Endothelial cell of umbilical vein (primary cell): ENCODE measurements around the gene PKD1L1. TPM values are rescaled to one million over a fixed set of nuclear protein-coding genes. Genes with fewer than 3 reads are reported as not detected.

Source experiments
- BruUV-seq: library from RNA; stranded (reverse); fragments of 400-500 nt; replicated peaks from 2 replicates; lab custom pipeline; 2021; lab: Mats Ljungman, UMichigan
- CTCF ChIA-PET: fragments of 300-600, 350-600 bp; sonication (Branson Sonifier 250); formaldehyde crosslinking; loops from one replicate; lab custom pipeline; 2021; ENCODE audit warnings: antibody characterized with exemption, inconsistent platforms; lab: Charles Lee
- POLR2A ChIA-PET: fragments of 300-600, 350-600 bp; sonication (Branson Sonifier 250); formaldehyde crosslinking; loops from one replicate; lab custom pipeline; 2021; ENCODE audit warnings: antibody characterized with exemption, inconsistent platforms; lab: Charles Lee
- DNase-seq: peaks from one replicate; pipeline ENCODE4 v3.0.0-alpha.2; 2011; ENCODE audit warnings: low read depth, low spot score
- FAIRE-seq: peaks from 2 replicates; lab custom pipeline; 2011; peaks lifted over from hg19 to GRCh38; lab: Jason Lieb, UNC
- H2AFZ ChIP-seq: 2 replicates; pipeline ENCODE4 v1.6.0; 2012; ENCODE audit warnings: low read depth, low read length, control low read depth, inconsistent platforms
- H3K27ac ChIP-seq: 2 replicates; pipeline ENCODE4 v1.5.1; 2011; ENCODE audit warnings: low read depth, mild to moderate bottlenecking, control low read depth, low read length, moderate library complexity; ENCODE audit not compliant: insufficient read depth
- H3K27me3 ChIP-seq, 2 experiments: 2 replicates each; pipeline versions ENCODE4 v1.6.0 to v1.6.1; 2011; ENCODE audit warnings: low read length in 2 of 2, mixed read lengths in 1 of 2; ENCODE audit not compliant: control insufficient read depth in 2 of 2, insufficient read depth in 2 of 2
- H3K36me3 ChIP-seq, 2 experiments: 2 replicates in 1 of 2; 3 replicates in 1 of 2; pipeline ENCODE4 v1.5.1; 2011; ENCODE audit warnings: low read length in 2 of 2, mild to moderate bottlenecking in 1 of 2, moderate library complexity in 1 of 2; ENCODE audit not compliant: control insufficient read depth in 2 of 2, insufficient read depth in 2 of 2; ENCODE audit errors: extremely low read depth in 1 of 2
- H3K4me1 ChIP-seq: 3 replicates; pipeline ENCODE4 v1.5.1; 2011; ENCODE audit warnings: mild to moderate bottlenecking, low read length; ENCODE audit not compliant: control insufficient read depth, insufficient read depth; ENCODE audit errors: extremely low read depth
- H3K4me2 ChIP-seq: 2 replicates; pipeline ENCODE4 v1.6.1; 2011; ENCODE audit warnings: low read length, control low read depth, mixed read lengths; ENCODE audit not compliant: insufficient read depth
- H3K4me3 ChIP-seq, 3 experiments: fragments of 200-600 bp in 1 of 3; sonication (generic), shearing (Covaris generic) in 1 of 3; replicated peaks in 1 of 3; 2 replicates each; pipeline ENCODE4 v1.5.1; 2011 to 2016; ENCODE audit warnings: control low read depth in 3 of 3, low read length in 3 of 3, mild to moderate bottlenecking in 2 of 3, inconsistent platforms in 1 of 3, low read depth in 1 of 3, moderate library complexity in 1 of 3; ENCODE audit not compliant: insufficient read depth in 1 of 3
- H3K79me2 ChIP-seq: 2 replicates; pipeline ENCODE4 v1.6.0; 2012; ENCODE audit warnings: low read length, inconsistent platforms; ENCODE audit not compliant: control insufficient read depth, insufficient read depth
- H3K9ac ChIP-seq: replicated peaks from 2 replicates; pipeline ENCODE3; 2011; ENCODE audit warnings: low read length, control low read depth; ENCODE audit not compliant: insufficient read depth; ENCODE audit errors: extremely low read depth
- H3K9me1 ChIP-seq: replicated peaks from 3 replicates; pipeline ENCODE4 v1.6.0; 2011; ENCODE audit warnings: mild to moderate bottlenecking, low read length; ENCODE audit not compliant: control insufficient read depth, insufficient read depth; ENCODE audit errors: extremely low read depth
- H3K9me3 ChIP-seq: replicated peaks from 2 replicates; pipeline ENCODE4 v1.5.1; 2012; ENCODE audit warnings: low read length, inconsistent platforms; ENCODE audit not compliant: control insufficient read depth, insufficient read depth
- H4K20me1 ChIP-seq: replicated peaks from 2 replicates; pipeline ENCODE3; 2011; ENCODE audit warnings: mild to moderate bottlenecking, low read length; ENCODE audit not compliant: control insufficient read depth, insufficient read depth; ENCODE audit errors: extremely low read depth
- EZH2 ChIP-seq: IDR thresholded peaks from 2 replicates; pipeline ENCODE4 v1.6.1; 2012; ENCODE audit warnings: borderline replicate concordance, low read depth, mild to moderate bottlenecking, moderate library complexity, low read length, inconsistent platforms; ENCODE audit not compliant: severe bottlenecking
- FOS ChIP-seq: IDR thresholded peaks from 2 replicates; pipeline ENCODE4 v1.6.1; 2011; ENCODE audit warnings: mild to moderate bottlenecking, low read length, moderate library complexity, borderline replicate concordance; ENCODE audit not compliant: insufficient read depth
- GATA2 ChIP-seq: IDR thresholded peaks from 2 replicates; pipeline ENCODE4 v1.7.0; 2011; ENCODE audit warnings: low read depth, mild to moderate bottlenecking, moderate library complexity, mixed read lengths, low read length; ENCODE audit not compliant: insufficient read length, insufficient read depth
- JUN ChIP-seq: IDR thresholded peaks from 2 replicates; pipeline ENCODE4 v1.6.1; 2011; ENCODE audit warnings: borderline replicate concordance, low read depth; ENCODE audit not compliant: insufficient read length, insufficient read depth
- MYC ChIP-seq: IDR thresholded peaks from one replicate; pipeline ENCODE4 v1.6.1; 2011; ENCODE audit warnings: mild to moderate bottlenecking, low read depth, low read length
- POLR2A ChIP-seq: IDR thresholded peaks from 2 replicates; pipeline ENCODE4 v1.6.1; 2012; ENCODE audit warnings: low read depth, mild to moderate bottlenecking, control low read depth, low read length
- POLR2AphosphoS5 ChIP-seq: IDR thresholded peaks from 2 replicates; pipeline ENCODE4 v1.6.1; 2012; ENCODE audit warnings: low read depth, mild to moderate bottlenecking, control low read depth, low read length, moderate library complexity; ENCODE audit not compliant: insufficient read depth
- dilution Hi-C: fragments of 300-500 bp; cut with MboI; formaldehyde crosslinking; loops from one replicate; pipeline ENCODE4 v1.15.0; 2019; ENCODE audit warnings: low sequenced_read_pairs; ENCODE audit not compliant: extremely low pct_ligation_motif_present
- intact Hi-C: fragments of 100-400 bp; cut with micrococcal nuclease; formaldehyde crosslinking; loops from one replicate; pipeline ENCODE4 v1.10.0; 2022
- polyA plus RNA-seq, 4 experiments: library from polyadenylated mRNA; depleted of rRNA in 3 of 4; stranded (reverse) in 3 of 4; unstranded in 1 of 4; fragments of >200 nt; gene quantifications; 2 replicates each; pipeline versions ENCODE4 v1.2.1 to v1.2.3, GENCODE V29; 2011 to 2012; ENCODE audit warnings: missing spikeins in 1 of 4
- total RNA-seq: library from RNA; stranded (reverse); gene quantifications from 2 replicates; pipeline ENCODE4 v1.2.3, GENCODE V29; 2021
- TF ChIP-seq, protein P1 (sequence below), 2 donors: IDR thresholded peaks; 1 replicate in 1 of 2; 2 replicates in 1 of 2; pipeline ENCODE4 v1.5.1; 2011; ENCODE audit warnings: low read length in 2 of 2, mild to moderate bottlenecking in 2 of 2, moderate library complexity in 2 of 2, control low read depth in 1 of 2, inconsistent platforms in 1 of 2, low read depth in 1 of 2; ENCODE audit not compliant: insufficient read depth in 1 of 2; ENCODE audit errors: extremely low read depth in 1 of 2
- TF ChIP-seq, protein P2 (sequence below): IDR thresholded peaks from 2 replicates; pipeline ENCODE4 v1.6.1; 2011; ENCODE audit not compliant: insufficient read depth, insufficient read length

PKD1L1 gene
- total and polyA plus RNA-seq, 2 donors (not counting 3 experiments of a cell fraction or from before 2014, with no cell fraction given) = 4.1 to 5.9 TPM

DNA sequence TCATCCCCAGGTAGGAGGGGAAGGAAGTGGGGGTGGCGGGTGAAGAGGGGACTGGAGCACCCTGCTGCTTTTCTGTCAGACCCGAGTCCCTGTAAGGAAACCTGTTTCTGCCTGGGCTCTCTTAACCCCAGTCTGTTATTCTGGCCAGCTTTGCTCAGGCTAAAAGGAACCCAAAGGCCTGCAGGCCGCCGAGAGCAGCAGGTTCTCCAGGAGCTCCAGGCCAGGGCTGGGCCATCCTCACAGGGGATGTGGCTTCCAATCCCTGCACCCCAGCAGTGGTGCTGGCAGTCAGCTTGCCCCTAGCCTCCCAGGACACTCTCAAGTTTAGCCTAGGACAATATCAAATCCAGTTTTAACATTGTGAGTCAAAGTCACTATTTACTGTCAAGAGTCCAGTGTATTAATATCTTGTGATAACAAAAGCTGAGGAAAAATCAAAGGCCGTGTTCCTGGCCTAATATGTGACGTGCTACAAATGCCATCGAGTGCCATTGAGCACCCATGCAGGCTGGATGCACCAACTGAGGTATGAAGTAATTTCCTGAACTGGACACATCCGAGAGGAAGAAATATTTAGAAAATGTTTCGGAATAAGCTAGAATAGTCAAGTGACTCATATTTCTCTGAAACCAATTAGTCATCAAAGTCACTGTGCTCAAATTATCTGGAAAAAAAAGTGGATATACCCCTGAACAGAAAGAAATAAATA, 7.0 kb downstream of the PKD1L1 start:
- DNase-seq (peak; percentile 76), FAIRE-seq (peak; percentile 89)
- ChIA-PET CTCF (interaction anchor here (0.8 to 5.4 kb wide), 7 partner anchors 13 to 675 kb away, joined by 3 to 51 read pairs (median 7); no protein-coding TSS in a partner anchor), POLR2A (no interaction called here)
- BruUV-seq = TSS peak; percentile 58
- H3K4me3 ChIP-seq = no peak overlapping the region
- no peaks in the 10 kb centered on the region for H3K27me3 ChIP-seq
- dilution Hi-C loops (no loop called here), intact Hi-C loops (loop anchor here (1.0 to 10.0 kb wide), 8 partner anchors 38 to 1396 kb away; partner anchors contain the start of gene HUS1)
- peak; percentile 98 for TF ChIP-seq JUN
- no peak for TF ChIP-seq EZH2
- TF ChIP-seq GATA2 = no peak
- no peak for TF ChIP-seq MYC
- TF ChIP-seq, protein P1, sequence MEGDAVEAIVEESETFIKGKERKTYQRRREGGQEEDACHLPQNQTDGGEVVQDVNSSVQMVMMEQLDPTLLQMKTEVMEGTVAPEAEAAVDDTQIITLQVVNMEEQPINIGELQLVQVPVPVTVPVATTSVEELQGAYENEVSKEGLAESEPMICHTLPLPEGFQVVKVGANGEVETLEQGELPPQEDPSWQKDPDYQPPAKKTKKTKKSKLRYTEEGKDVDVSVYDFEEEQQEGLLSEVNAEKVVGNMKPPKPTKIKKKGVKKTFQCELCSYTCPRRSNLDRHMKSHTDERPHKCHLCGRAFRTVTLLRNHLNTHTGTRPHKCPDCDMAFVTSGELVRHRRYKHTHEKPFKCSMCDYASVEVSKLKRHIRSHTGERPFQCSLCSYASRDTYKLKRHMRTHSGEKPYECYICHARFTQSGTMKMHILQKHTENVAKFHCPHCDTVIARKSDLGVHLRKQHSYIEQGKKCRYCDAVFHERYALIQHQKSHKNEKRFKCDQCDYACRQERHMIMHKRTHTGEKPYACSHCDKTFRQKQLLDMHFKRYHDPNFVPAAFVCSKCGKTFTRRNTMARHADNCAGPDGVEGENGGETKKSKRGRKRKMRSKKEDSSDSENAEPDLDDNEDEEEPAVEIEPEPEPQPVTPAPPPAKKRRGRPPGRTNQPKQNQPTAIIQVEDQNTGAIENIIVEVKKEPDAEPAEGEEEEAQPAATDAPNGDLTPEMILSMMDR (IDR thresholded peaks at IDR 0.05; ENCODE audit: extremely low read depth in 1 of 2, insufficient read depth in 1 of 2, low read depth in 1 of 2, low read length in 2 of 2) = no peak
- TF ChIP-seq POLR2A = no peak
- peak; percentile 47 for TF ChIP-seq POLR2AphosphoS5
- peak; percentile 95 for TF ChIP-seq FOS
- TF ChIP-seq, protein P2, sequence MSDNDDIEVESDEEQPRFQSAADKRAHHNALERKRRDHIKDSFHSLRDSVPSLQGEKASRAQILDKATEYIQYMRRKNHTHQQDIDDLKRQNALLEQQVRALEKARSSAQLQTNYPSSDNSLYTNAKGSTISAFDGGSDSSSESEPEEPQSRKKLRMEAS = no peak
- H3K9me3 ChIP-seq = no peaks in the 10 kb centered on the region
- H2AFZ ChIP-seq = no peak overlapping the region
- no peaks in the 10 kb centered on the region for H3K9me1 ChIP-seq
- H3K79me2 ChIP-seq = no peaks in the 10 kb centered on the region
- H3K36me3 ChIP-seq = no peaks in the 10 kb centered on the region
- peak overlapping the region; percentile 9 for H3K4me2 ChIP-seq
- no peaks in the 10 kb centered on the region for H4K20me1 ChIP-seq
- peaks cover 57% of the 10 kb centered on the region for H3K4me1 ChIP-seq
- H3K27ac ChIP-seq = peak overlapping the region; percentile 94
- peak overlapping the region; percentile 84 for H3K9ac ChIP-seq
